DND-41 (cell line): ENCODE measurements around the gene COL4A2.

Experiments used
- EZH2 ChIP-seq: IDR thresholded peaks from 3 replicates; pipeline ENCODE4 v1.6.1; 2012; ENCODE audit warnings: borderline replicate concordance, low read depth, mild to moderate bottlenecking, moderate library complexity, low read length, inconsistent platforms; ENCODE audit not compliant: severe bottlenecking
- TF ChIP-seq, protein P1 (sequence below): IDR thresholded peaks from 2 replicates; pipeline ENCODE4 v1.5.1; 2012; ENCODE audit warnings: borderline replicate concordance, low read length, moderate library complexity, mild to moderate bottlenecking; ENCODE audit not compliant: poor library complexity, severe bottlenecking; ENCODE audit errors: extremely low read depth

DNA sequence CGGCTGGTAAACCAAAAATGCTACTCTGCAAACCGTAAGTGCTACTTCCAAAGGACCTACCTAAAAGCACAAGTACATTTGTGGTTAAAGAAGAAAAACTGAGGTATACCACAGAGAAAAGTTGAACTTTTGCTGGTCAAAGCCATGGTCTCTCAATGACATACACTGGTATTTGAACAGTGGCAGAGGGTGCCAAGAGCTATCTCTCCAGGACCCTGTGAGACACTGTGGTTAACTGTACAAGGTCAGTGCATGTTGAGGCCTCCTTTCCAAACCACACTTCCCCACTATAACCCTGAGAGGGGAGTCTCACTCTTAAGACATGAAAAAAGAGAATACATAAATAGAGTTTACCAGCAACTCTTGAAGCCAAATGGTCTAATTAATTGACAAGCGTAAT is 49.7 kb upstream of the COL4A2 start:
- TF ChIP-seq, protein P1, sequence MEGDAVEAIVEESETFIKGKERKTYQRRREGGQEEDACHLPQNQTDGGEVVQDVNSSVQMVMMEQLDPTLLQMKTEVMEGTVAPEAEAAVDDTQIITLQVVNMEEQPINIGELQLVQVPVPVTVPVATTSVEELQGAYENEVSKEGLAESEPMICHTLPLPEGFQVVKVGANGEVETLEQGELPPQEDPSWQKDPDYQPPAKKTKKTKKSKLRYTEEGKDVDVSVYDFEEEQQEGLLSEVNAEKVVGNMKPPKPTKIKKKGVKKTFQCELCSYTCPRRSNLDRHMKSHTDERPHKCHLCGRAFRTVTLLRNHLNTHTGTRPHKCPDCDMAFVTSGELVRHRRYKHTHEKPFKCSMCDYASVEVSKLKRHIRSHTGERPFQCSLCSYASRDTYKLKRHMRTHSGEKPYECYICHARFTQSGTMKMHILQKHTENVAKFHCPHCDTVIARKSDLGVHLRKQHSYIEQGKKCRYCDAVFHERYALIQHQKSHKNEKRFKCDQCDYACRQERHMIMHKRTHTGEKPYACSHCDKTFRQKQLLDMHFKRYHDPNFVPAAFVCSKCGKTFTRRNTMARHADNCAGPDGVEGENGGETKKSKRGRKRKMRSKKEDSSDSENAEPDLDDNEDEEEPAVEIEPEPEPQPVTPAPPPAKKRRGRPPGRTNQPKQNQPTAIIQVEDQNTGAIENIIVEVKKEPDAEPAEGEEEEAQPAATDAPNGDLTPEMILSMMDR, result no peak
- no peak for TF ChIP-seq EZH2
